Activated T-cell treated with anti-CD3 and anti-CD28 coated beads, Interleukin-2, amount 50 U/mL, for 1 hour (primary cell): ENCODE measurements around the gene DUXA.
"Not testable (repeated sequence)": the region's sequence is repeated elsewhere in the genome, so short reads cannot be mapped to it uniquely, and the experiment has no call there.

Experiments
- DNase-seq: peaks from one replicate; pipeline ENCODE4 v3.0.0-alpha.2; 2020

Gene DUXA

GRCh38 chr19:57167385-57167784, at the start of gene DUXA:
DUXA (minus strand) TSS chr19:57167485; CDS start chr19:57167443, 42 bp downstream.
- DNase-seq: no peak

- DNase-seq: no peak
Observed at GRCh38 chr19:57212109-57212508, 44.8 kb upstream of the DUXA start.

GRCh38 chr19:57210381-57210780, 43.1 kb upstream of the DUXA start:
- DNase-seq: no peak

GRCh38 chr19:57202160-57202559, 34.9 kb upstream of the DUXA start:
- DNase-seq: no peak

- DNase-seq: not testable (repeated sequence)
Observed at GRCh38 chr19:57197874-57198273, 30.6 kb upstream of the DUXA start.

GRCh38 chr19:57192993-57193392, 25.7 kb upstream of the DUXA start:
- DNase-seq: no peak

GRCh38 chr19:57192077-57192420, 24.8 kb upstream of the DUXA start:
- DNase-seq: no peak

GRCh38 chr19:57191141-57192076, 24.1 kb upstream of the DUXA start, which contains the start of gene ZNF264:
ZNF264 (plus strand) TSS chr19:57191500; CDS start chr19:57191914, 414 bp downstream.
- peak; percentile 90 for DNase-seq

GRCh38 chr19:57190301-57190700, 23.0 kb upstream of the DUXA start:
- DNase-seq: no peak

- peak; percentile 33 for DNase-seq
Observed at GRCh38 chr19:57171551-57172081, 4.3 kb upstream of the DUXA start.

- DNase-seq: no peak
Observed at GRCh38 chr19:57165846-57166245, 1.4 kb downstream of the DUXA start.

GRCh38 chr19:57161985-57162539, 5.2 kb downstream of the DUXA start:
- no peak for DNase-seq

- no peak for DNase-seq
Observed at GRCh38 chr19:57152921-57153320, 14.4 kb downstream of the DUXA start.

- no peak for DNase-seq
Observed at GRCh38 chr19:57141699-57142098, 25.6 kb downstream of the DUXA start.

GRCh38 chr19:57135797-57136196, 31.5 kb downstream of the DUXA start:
- no peak for DNase-seq

- not testable (repeated sequence) for DNase-seq
Observed at GRCh38 chr19:57127403-57127802, 39.9 kb downstream of the DUXA start.

- no peak for DNase-seq
Observed at GRCh38 chr19:57123882-57124281, 43.4 kb downstream of the DUXA start.

- DNase-seq: no peak
Observed at GRCh38 chr19:57118848-57119247, 48.4 kb downstream of the DUXA start.

GRCh38 chr19:57113501-57113900, 53.8 kb downstream of the DUXA start:
- not testable (repeated sequence) for DNase-seq

GRCh38 chr19:57111329-57111644, 56.0 kb downstream of the DUXA start:
- DNase-seq: no peak

- no peak for DNase-seq
Observed at GRCh38 chr19:57110592-57111328, 56.5 kb downstream of the DUXA start.

GRCh38 chr19:57106722-57107235, 60.5 kb downstream of the DUXA start:
- no peak for DNase-seq
